Inflammatory macrophage treated with lipopolysaccharide for 4 hours (primary cell): ENCODE data around the gene DGKZ.
A peak's percentile ranks its signal among the peaks of the same experiment; 100 is the strongest.

Experiments
- DNase-seq: peaks from one replicate; pipeline ENCODE4 v3.0.0-alpha.2; 2020

DGKZ gene

GRCh38 chr11:46383404-46383758 lies 36.1 kb downstream of the DGKZ start:
- DNase-seq: no peak

- DNase-seq: no peak
Measured at GRCh38 chr11:46383974-46384701, 36.9 kb downstream of the DGKZ start.

- no peak for DNase-seq
Measured at GRCh38 chr11:46385169-46386004, 38.1 kb downstream of the DGKZ start.

- peak; percentile 42 for DNase-seq
Measured at GRCh38 chr11:46386005-46386578, 38.8 kb downstream of the DGKZ start.

- DNase-seq: peak; percentile 14
Measured at GRCh38 chr11:46386674-46387073, 39.4 kb downstream of the DGKZ start.

GRCh38 chr11:46387456-46387855 lies 40.2 kb downstream of the DGKZ start:
- DNase-seq: no peak

GRCh38 chr11:46387919-46388618 lies 40.8 kb downstream of the DGKZ start:
- DNase-seq: peak; percentile 46

GRCh38 chr11:46388619-46389449 lies 41.6 kb downstream of the DGKZ start:
- DNase-seq: no peak

GRCh38 chr11:46389450-46390330 lies 42.4 kb downstream of the DGKZ start:
- DNase-seq: peak; percentile 62

- DNase-seq: no peak
Measured at GRCh38 chr11:46390331-46391171, 43.3 kb downstream of the DGKZ start.

- DNase-seq: no peak
Measured at GRCh38 chr11:46391186-46391577, 43.9 kb downstream of the DGKZ start.

GRCh38 chr11:46391578-46392420 lies 44.5 kb downstream of the DGKZ start, which contains the start of gene CHRM4:
CHRM4 (minus strand) TSS chr11:46391776; CDS start chr11:46386557, 5,219 bp downstream.
- DNase-seq: peak; percentile 41

GRCh38 chr11:46392421-46393230 lies 45.4 kb downstream of the DGKZ start:
- peak; percentile 80 for DNase-seq

GRCh38 chr11:46393231-46393616 lies 46.0 kb downstream of the DGKZ start:
- DNase-seq: no peak

GRCh38 chr11:46393759-46394158 lies 46.5 kb downstream of the DGKZ start:
- no peak for DNase-seq

- no peak for DNase-seq
Measured at GRCh38 chr11:46397526-46397925, 50.3 kb downstream of the DGKZ start.

- no peak for DNase-seq
Measured at GRCh38 chr11:46402957-46403902, 56.0 kb downstream of the DGKZ start.
